Neutrophil (primary cell): ENCODE data around the gene ATXN1.
"Not testable (repeated sequence)": the region's sequence is repeated elsewhere in the genome, so short reads cannot be mapped to it uniquely, and the experiment has no call there.

Experiments used
- H3K27ac ChIP-seq: fragments of 200-600 bp; sonication (generic); 2 replicates; pipeline ENCODE4 v1.5.1; 2016; ENCODE audit warnings: mild to moderate bottlenecking, moderate library complexity
- H3K27me3 ChIP-seq: fragments of 200-600 bp; sonication (generic); 2 replicates; pipeline ENCODE4 v1.6.0; 2016; ENCODE audit warnings: mild to moderate bottlenecking
- H3K36me3 ChIP-seq: fragments of 200-600 bp; sonication (generic); 2 replicates; pipeline ENCODE4 v1.5.1; 2017
- H3K4me1 ChIP-seq, 2 experiments: fragments of 200-600 bp in 1 of 2; sonication (generic) in 1 of 2; 1 replicate in 1 of 2; 2 replicates in 1 of 2; pipeline versions ENCODE4 v1.5.1 to v1.6.1; 2013 to 2016; ENCODE audit warnings: low read depth in 1 of 2, low read length in 1 of 2, mild to moderate bottlenecking in 1 of 2, moderate library complexity in 1 of 2; ENCODE audit not compliant: control insufficient read depth in 1 of 2, insufficient read depth in 1 of 2
- H3K4me3 ChIP-seq, 2 experiments: fragments of 200-600 bp in 1 of 2; sonication (generic) in 1 of 2; 1 replicate in 1 of 2; 2 replicates in 1 of 2; pipeline ENCODE4 v1.5.1; 2013 to 2016; ENCODE audit warnings: low read depth in 1 of 2, low read length in 1 of 2, mild to moderate bottlenecking in 1 of 2, moderate library complexity in 1 of 2
- H3K9me3 ChIP-seq: fragments of 200-600 bp; sonication (generic); 2 replicates; pipeline ENCODE4 v1.5.1; 2016
- TF ChIP-seq, protein P1 (sequence below): fragments of 200-600 bp; sonication (generic); IDR thresholded peaks from 2 replicates; pipeline ENCODE4 v1.5.1; 2016; ENCODE audit warnings: antibody characterized with exemption

ATXN1 gene

DNA sequence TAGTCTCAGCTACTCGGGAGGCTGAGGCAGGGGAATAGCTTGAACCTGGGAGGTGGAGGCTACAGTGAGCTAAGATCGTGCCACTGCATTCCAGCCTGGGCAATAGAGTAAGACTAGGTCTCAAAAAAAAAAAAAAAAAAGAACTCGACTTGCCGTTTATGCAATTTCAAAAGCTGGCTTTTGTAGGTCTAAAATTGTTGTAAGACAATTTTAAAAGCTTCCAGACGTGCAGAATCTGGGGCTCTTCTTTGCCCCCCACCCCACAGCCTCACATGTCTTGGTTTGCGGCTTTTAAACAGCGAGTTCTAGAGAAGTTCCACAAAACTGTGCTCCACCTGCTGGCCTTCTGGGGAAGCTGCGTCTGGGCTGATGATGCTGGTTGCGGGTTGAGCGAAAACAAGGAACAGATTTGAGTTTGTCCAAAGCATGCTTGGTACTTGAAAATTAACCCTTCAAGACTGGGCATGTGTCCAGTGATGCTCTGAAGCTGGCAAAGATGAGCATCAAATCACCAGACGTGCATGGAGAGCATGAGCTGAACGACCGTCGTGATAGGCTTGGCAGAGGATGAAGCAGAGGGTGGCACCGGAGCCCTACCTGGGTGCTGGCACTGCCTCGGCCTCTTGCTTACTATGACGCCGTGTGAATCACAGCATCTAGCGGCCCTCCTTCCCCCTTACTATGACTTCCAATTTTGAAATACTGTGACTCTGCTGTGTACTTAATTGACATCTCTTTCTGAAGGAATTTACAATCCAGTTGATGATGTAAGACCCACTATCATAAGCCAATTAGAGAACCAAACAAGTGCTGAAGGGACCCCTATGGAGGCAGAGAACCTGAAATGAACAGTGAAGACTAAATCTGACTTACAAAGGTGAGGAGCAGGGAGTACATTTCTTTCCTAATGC, 351.5 kb downstream of the ATXN1 start:
- TF ChIP-seq, protein P1, sequence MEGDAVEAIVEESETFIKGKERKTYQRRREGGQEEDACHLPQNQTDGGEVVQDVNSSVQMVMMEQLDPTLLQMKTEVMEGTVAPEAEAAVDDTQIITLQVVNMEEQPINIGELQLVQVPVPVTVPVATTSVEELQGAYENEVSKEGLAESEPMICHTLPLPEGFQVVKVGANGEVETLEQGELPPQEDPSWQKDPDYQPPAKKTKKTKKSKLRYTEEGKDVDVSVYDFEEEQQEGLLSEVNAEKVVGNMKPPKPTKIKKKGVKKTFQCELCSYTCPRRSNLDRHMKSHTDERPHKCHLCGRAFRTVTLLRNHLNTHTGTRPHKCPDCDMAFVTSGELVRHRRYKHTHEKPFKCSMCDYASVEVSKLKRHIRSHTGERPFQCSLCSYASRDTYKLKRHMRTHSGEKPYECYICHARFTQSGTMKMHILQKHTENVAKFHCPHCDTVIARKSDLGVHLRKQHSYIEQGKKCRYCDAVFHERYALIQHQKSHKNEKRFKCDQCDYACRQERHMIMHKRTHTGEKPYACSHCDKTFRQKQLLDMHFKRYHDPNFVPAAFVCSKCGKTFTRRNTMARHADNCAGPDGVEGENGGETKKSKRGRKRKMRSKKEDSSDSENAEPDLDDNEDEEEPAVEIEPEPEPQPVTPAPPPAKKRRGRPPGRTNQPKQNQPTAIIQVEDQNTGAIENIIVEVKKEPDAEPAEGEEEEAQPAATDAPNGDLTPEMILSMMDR: peak; percentile 89
- H3K9me3 ChIP-seq: no peaks in the 10 kb centered on the region
- H3K36me3 ChIP-seq: no peaks in the 10 kb centered on the region
- H3K27me3 ChIP-seq: no peaks in the 10 kb centered on the region
- H3K27ac ChIP-seq: no peak overlapping the region
- H3K4me1 ChIP-seq: peaks cover 31 to 44% of the 10 kb centered on the region in 2 experiments
- no peak overlapping the region for H3K4me3 ChIP-seq

- Histone ChIP-seq H3K4me1 (peaks cover 34 to 45% of the 10 kb centered on the region in 2 experiments), H3K4me3 (no peak overlapping the region), H3K27ac (peak overlapping the region; percentile 84), H3K9me3 (no peaks in the 10 kb centered on the region), H3K36me3 (no peaks in the 10 kb centered on the region), H3K27me3 (no peaks in the 10 kb centered on the region)
- TF ChIP-seq, protein P1: no peak
These were observed 352.5 kb downstream of the ATXN1 start for GRCh38 chr6:16408766-16409165.

- TF ChIP-seq, protein P1: no peak
- Histone ChIP-seq H3K9me3 (no peaks in the 10 kb centered on the region), H3K4me1 (peaks cover 34 to 45% of the 10 kb centered on the region in 2 experiments), H3K36me3 (no peaks in the 10 kb centered on the region), H3K27ac (peak overlapping the region; percentile 84), H3K4me3 (peak overlapping the region in 1 of 2 experiments; percentile 33), H3K27me3 (no peaks in the 10 kb centered on the region)
These were observed 354.3 kb downstream of the ATXN1 start for GRCh38 chr6:16406966-16407365.

DNA sequence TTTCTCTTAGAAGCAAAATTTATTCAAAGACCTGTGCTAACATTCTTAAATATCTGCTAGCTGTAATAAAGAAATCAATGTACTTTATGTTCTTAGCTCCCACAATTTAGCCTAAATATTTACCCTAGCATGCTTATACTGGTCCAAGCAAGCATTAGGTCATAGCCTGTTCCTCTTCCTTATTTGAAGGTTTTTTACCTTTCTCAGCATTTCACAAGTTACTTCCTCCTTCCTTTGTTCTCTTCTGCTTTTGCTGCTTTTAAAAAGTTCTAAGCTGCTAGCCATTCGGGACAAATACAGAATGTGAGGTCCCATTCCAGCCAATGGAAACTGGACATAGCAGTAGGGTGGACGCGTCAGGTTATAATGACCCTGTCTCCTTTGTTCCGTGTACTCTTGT, 354.7 kb downstream of the ATXN1 start:
- H3K27ac ChIP-seq: peak overlapping the region; percentile 84

GRCh38 chr6:16405375-16405774, 355.9 kb downstream of the ATXN1 start:
- no peaks in the 10 kb centered on the region for H3K27me3 ChIP-seq
- peak overlapping the region; percentile 84 for H3K27ac ChIP-seq
- no peaks in the 10 kb centered on the region for H3K36me3 ChIP-seq
- H3K9me3 ChIP-seq: no peaks in the 10 kb centered on the region
- TF ChIP-seq, protein P1: no peak
- H3K4me1 ChIP-seq: peaks cover 34 to 45% of the 10 kb centered on the region in 2 experiments
- H3K4me3 ChIP-seq: no peak overlapping the region

More for the DNA sequence above, 354.7 kb downstream of the ATXN1 start:
- H3K36me3 ChIP-seq, H3K27me3 ChIP-seq, H3K9me3 ChIP-seq: not testable (repeated sequence)
- Histone ChIP-seq H3K4me3 (peak overlapping the region in 1 of 2 experiments; percentile 33), H3K4me1 (peaks cover 34 to 45% of the 10 kb centered on the region in 2 experiments)

DNA sequence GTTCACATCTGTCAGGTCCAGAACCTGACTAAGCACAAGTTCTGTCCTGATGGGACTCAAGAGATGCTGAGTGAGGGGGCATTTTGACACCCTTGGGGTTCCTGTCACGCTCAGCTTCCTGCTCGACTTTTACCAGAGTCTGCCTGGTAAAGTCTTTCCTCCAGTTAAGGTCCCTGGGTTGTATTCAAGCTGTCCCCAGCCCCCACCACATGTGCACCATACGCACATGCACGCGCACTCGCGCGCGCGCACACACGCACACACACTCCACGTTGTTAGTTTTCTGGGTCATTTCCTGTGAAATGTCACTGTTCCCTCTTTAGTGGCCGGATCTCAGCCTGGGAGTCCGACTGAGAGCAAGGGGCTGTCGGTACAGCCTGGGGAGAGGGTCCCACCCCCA, 356.8 kb downstream of the ATXN1 start:
- Histone ChIP-seq H3K27ac (peak overlapping the region; percentile 25), H3K9me3 (no peaks in the 10 kb centered on the region), H3K4me1 (peaks cover 34 to 38% of the 10 kb centered on the region in 2 experiments), H3K4me3 (no peak overlapping the region), H3K36me3 (no peaks in the 10 kb centered on the region), H3K27me3 (no peaks in the 10 kb centered on the region)
- TF ChIP-seq, protein P1: no peak
